Measurements from ENCODE around the gene SPG21.

Gene SPG21

GRCh38 chr15:65033659-65034269 lies 44.0 kb upstream of the SPG21 start:
- peak; percentile 31 for DNase-seq (ENCODE audit: extremely low spot score)
- ChIA-PET CTCF (interaction anchor here (0.5 to 1.0 kb wide), 8 partner anchors 10 to 1303 kb away, joined by 3 to 6 read pairs (median 3); no protein-coding TSS in a partner anchor), POLR2A (interaction anchor here (0.8 kb wide), 1 partner anchor 271 kb away, joined by 3 read pairs; the partner anchor contains the start of gene RNU5B-1)
- TF ChIP-seq TARDBP (IDR thresholded peaks at IDR 0.05) (no peak), LEF1 (IDR thresholded peaks at IDR 0.05; ENCODE audit: borderline replicate concordance) (no peak), CTBP1 (IDR thresholded peaks at IDR 0.05; ENCODE audit: borderline replicate concordance) (no peak), PKNOX1 (IDR thresholded peaks at IDR 0.05) (no peak), FOXK2 (IDR thresholded peaks at IDR 0.05) (no peak), ELF4 (IDR thresholded peaks at IDR 0.05) (no peak), BHLHE40 (IDR thresholded peaks at IDR 0.05; ENCODE audit: borderline replicate concordance) (no peak), SUZ12 (IDR thresholded peaks at IDR 0.05) (no peak), ZNF384 (IDR thresholded peaks at IDR 0.05) (no peak), SP1 (IDR thresholded peaks at IDR 0.05) (no peak), FOXM1 (IDR thresholded peaks at IDR 0.05; ENCODE audit: borderline replicate concordance) (no peak), L3MBTL2 (conservative IDR thresholded peaks at IDR 0.05) (no peak), ARNT (IDR thresholded peaks at IDR 0.05) (no peak)

- CTCF ChIA-PET = interaction anchor here (0.5 to 1.0 kb wide), 5 partner anchors 11 to 1304 kb away, joined by 3 to 5 read pairs (median 3); no protein-coding TSS in a partner anchor
- DNase-seq (ENCODE audit: extremely low spot score) = peak; percentile 24
- TF ChIP-seq PKNOX1 (IDR thresholded peaks at IDR 0.05) (peak; percentile 51; the same call in 1 of the 2 replicates), LEF1 (IDR thresholded peaks at IDR 0.05; ENCODE audit: borderline replicate concordance) (no peak)
- POLR2A ChIA-PET = no interaction called here
These were observed 43.3 kb upstream of the SPG21 start for GRCh38 chr15:65032801-65033537.

GRCh38 chr15:65029736-65030208 lies 40.1 kb upstream of the SPG21 start:
- TF ChIP-seq FOXM1 (IDR thresholded peaks at IDR 0.05; ENCODE audit: borderline replicate concordance) (no peak), LEF1 (IDR thresholded peaks at IDR 0.05; ENCODE audit: borderline replicate concordance) (no peak), ELF4 (IDR thresholded peaks at IDR 0.05) (no peak), TARDBP (IDR thresholded peaks at IDR 0.05) (no peak), SUZ12 (IDR thresholded peaks at IDR 0.05) (no peak), ARNT (IDR thresholded peaks at IDR 0.05) (no peak), FOXA1 (IDR thresholded peaks at IDR 0.05) (no peak), SP1 (IDR thresholded peaks at IDR 0.05) (no peak), FOXK2 (IDR thresholded peaks at IDR 0.05) (no peak), PKNOX1 (IDR thresholded peaks at IDR 0.05) (no peak), L3MBTL2 (conservative IDR thresholded peaks at IDR 0.05) (no peak), NFRKB (IDR thresholded peaks at IDR 0.05) (no peak), CTBP1 (IDR thresholded peaks at IDR 0.05; ENCODE audit: borderline replicate concordance) (no peak)
- no peak for DNase-seq (ENCODE audit: extremely low spot score)
- ChIA-PET POLR2A (no interaction called here), CTCF (no interaction called here)

- ChIA-PET CTCF (no interaction called here), POLR2A (no interaction called here)
- DNase-seq (ENCODE audit: extremely low spot score) = peak; percentile 93
- TF ChIP-seq L3MBTL2 (conservative IDR thresholded peaks at IDR 0.05) = no peak
- no peak for TF ChIP-seq ARNT (IDR thresholded peaks at IDR 0.05)
- no peak for TF ChIP-seq FOXK2 (IDR thresholded peaks at IDR 0.05)
- TF ChIP-seq LEF1 (IDR thresholded peaks at IDR 0.05; ENCODE audit: borderline replicate concordance) = no peak
- TF ChIP-seq HDGF (IDR thresholded peaks at IDR 0.05; ENCODE audit: borderline replicate concordance) = no peak
- no peak for TF ChIP-seq NFRKB (IDR thresholded peaks at IDR 0.05)
- TF ChIP-seq TARDBP (IDR thresholded peaks at IDR 0.05) = no peak
- no peak for TF ChIP-seq ELF4 (IDR thresholded peaks at IDR 0.05)
- no peak for TF ChIP-seq BHLHE40 (IDR thresholded peaks at IDR 0.05; ENCODE audit: borderline replicate concordance)
- TF ChIP-seq CTBP1 (IDR thresholded peaks at IDR 0.05; ENCODE audit: borderline replicate concordance) = no peak
- no peak for TF ChIP-seq SUZ12 (IDR thresholded peaks at IDR 0.05)
- no peak for TF ChIP-seq FOXM1 (IDR thresholded peaks at IDR 0.05; ENCODE audit: borderline replicate concordance)
- TF ChIP-seq PKNOX1 (IDR thresholded peaks at IDR 0.05) = no peak
- TF ChIP-seq SP1 (IDR thresholded peaks at IDR 0.05) = no peak
- no peak for TF ChIP-seq FOXA1 (IDR thresholded peaks at IDR 0.05)
- no peak for TF ChIP-seq ZNF384 (IDR thresholded peaks at IDR 0.05)
These were observed 39.4 kb upstream of the SPG21 start, which contains the start of gene MTFMT for GRCh38 chr15:65028921-65029735. MTFMT (minus strand) TSS chr15:65029639; CDS start chr15:65029613, 26 bp downstream.

- POLR2A ChIA-PET = no interaction called here
- no peak for TF ChIP-seq HDGF (IDR thresholded peaks at IDR 0.05; ENCODE audit: borderline replicate concordance)
- no peak for TF ChIP-seq SUZ12 (IDR thresholded peaks at IDR 0.05)
- no peak for TF ChIP-seq ARNT (IDR thresholded peaks at IDR 0.05)
- no peak for TF ChIP-seq PKNOX1 (IDR thresholded peaks at IDR 0.05)
- no peak for TF ChIP-seq L3MBTL2 (conservative IDR thresholded peaks at IDR 0.05)
- no peak for TF ChIP-seq ZNF384 (IDR thresholded peaks at IDR 0.05)
- no peak for TF ChIP-seq ELF4 (IDR thresholded peaks at IDR 0.05)
- no peak for TF ChIP-seq BHLHE40 (IDR thresholded peaks at IDR 0.05; ENCODE audit: borderline replicate concordance)
- TF ChIP-seq FOXM1 (IDR thresholded peaks at IDR 0.05; ENCODE audit: borderline replicate concordance) = no peak
- no peak for TF ChIP-seq TARDBP (IDR thresholded peaks at IDR 0.05)
- no peak for TF ChIP-seq NFRKB (IDR thresholded peaks at IDR 0.05)
- no peak for TF ChIP-seq SP1 (IDR thresholded peaks at IDR 0.05)
- TF ChIP-seq FOXA1 (IDR thresholded peaks at IDR 0.05) = no peak
- TF ChIP-seq LEF1 (IDR thresholded peaks at IDR 0.05; ENCODE audit: borderline replicate concordance) = no peak
- TF ChIP-seq FOXK2 (IDR thresholded peaks at IDR 0.05) = no peak
- TF ChIP-seq CTBP1 (IDR thresholded peaks at IDR 0.05; ENCODE audit: borderline replicate concordance) = no peak
- no peak for DNase-seq (ENCODE audit: extremely low spot score)
- CTCF ChIA-PET = no interaction called here
These were observed 38.6 kb upstream of the SPG21 start for GRCh38 chr15:65028338-65028737.
